ENCODE results near the gene IMMP2L.

GRCh38 chr7:111282626-111283025, 279.7 kb downstream of the IMMP2L start:
- TF ChIP-seq CTCF (IDR thresholded peaks at IDR 0.05; ENCODE audit: extremely low read depth in 1 of 2, insufficient read depth in 1 of 2, low read depth in 1 of 2, low read length in 2 of 2) (no peak), GATA2 (IDR thresholded peaks at IDR 0.05; ENCODE audit: insufficient read depth, insufficient read length, low read depth, low read length) (no peak), MAX (IDR thresholded peaks at IDR 0.05; ENCODE audit: insufficient read depth, insufficient read length) (no peak)
